ENCODE data around the gene SLC25A40. TPM values are rescaled to one million over a fixed set of nuclear protein-coding genes. Genes with fewer than 3 reads are reported as not detected.
A peak's percentile ranks its signal among the peaks of the same experiment; 100 is the strongest.

Gene SLC25A40
- polyA plus RNA-seq, 1 of the 3 experiments (the other 2 are of a cell fraction), result 5.5 TPM

DNA sequence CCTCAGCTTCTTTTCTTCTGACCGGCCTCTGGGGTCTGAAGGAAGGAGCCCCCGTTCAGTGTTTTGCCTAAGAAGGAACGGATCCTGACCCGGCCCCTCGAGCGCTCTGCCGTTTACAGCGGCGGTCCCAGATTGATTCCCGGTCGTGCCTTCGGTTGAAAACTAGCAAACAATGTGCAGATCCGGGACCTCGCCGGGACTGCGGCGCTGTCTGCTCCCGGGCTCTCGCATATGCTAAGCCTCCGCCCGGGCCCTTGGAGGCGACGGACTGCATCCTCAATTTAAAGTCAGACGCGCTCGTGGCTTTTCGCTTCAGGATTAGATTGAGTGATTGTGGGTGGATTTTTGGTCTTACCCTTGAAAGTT, 692 bp upstream of the SLC25A40 start (continued):
- TF ChIP-seq, protein P1, sequence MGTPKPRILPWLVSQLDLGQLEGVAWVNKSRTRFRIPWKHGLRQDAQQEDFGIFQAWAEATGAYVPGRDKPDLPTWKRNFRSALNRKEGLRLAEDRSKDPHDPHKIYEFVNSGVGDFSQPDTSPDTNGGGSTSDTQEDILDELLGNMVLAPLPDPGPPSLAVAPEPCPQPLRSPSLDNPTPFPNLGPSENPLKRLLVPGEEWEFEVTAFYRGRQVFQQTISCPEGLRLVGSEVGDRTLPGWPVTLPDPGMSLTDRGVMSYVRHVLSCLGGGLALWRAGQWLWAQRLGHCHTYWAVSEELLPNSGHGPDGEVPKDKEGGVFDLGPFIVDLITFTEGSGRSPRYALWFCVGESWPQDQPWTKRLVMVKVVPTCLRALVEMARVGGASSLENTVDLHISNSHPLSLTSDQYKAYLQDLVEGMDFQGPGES (IDR thresholded peaks at IDR 0.05; ENCODE audit: low read depth, low read length), result no peak
- TF ChIP-seq FOSL2 (IDR thresholded peaks at IDR 0.05; ENCODE audit: borderline replicate concordance, low read depth) (no peak), RCOR1 (IDR thresholded peaks at IDR 0.05; ENCODE audit: low read length) (peak; percentile 12; the same call in 1 of the 2 replicates), SMC3 (IDR thresholded peaks at IDR 0.05; ENCODE audit: low read depth, low read length) (no peak), RFX5 (IDR thresholded peaks at IDR 0.05; ENCODE audit: low read length) (no peak), YY1 (IDR thresholded peaks at IDR 0.05; ENCODE audit: low read depth) (no peak), GABPA (IDR thresholded peaks at IDR 0.05; ENCODE audit: low read depth) (peak; percentile 61), GATA2 (CRISPR knock-in tag; IDR thresholded peaks at IDR 0.05) (peak; percentile 26; the same call in 1 of the 2 replicates), SIN3A (IDR thresholded peaks at IDR 0.05; ENCODE audit: borderline replicate concordance, low read depth, low read length) (peak; percentile 90), JUND (IDR thresholded peaks at IDR 0.05) (no peak), CHD2 (IDR thresholded peaks at IDR 0.05; ENCODE audit: low read length, partially characterized antibody) (no peak)

DNA sequence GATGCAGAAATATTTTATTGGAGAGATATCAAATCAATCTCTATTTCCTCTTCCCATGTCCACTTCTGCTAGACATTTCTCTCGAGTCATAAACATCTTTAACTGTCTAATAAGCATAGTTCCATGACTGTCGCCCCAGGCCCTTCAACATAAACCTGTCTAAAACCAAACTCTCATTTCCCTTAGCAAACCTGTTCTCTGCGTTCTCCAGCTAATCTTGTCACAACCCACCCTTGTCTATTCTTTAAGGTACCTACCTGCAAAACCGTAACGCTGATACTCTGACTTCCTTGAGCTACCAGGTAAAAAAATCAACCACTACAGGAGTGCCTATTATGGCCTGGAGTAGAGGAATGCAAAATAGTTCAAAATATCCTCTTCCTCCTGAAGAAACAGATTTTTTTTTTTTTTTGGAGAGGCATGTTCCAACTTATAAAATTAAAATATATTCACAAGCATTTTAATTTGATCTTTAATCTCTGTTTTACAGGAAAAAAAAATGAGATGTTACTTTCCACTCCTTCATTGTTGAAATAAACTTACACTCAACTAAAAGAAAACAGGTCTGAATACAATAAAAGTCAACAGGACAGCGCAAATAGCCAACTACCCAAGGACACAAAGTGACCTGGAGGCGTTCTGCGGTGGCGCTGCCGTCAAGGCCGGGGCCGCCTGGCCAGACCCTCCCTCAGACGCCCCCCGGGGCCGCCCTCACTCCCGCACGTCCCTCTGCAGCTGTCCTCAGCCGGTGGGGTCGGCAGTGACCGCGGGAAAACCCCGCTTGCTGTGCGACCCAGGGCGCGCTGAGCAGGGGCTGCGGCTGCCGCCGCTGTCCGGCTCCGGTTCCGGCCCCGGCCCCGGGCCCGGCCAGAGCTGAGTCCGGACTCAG, 765 bp downstream of the SLC25A40 start:
- ChIA-PET POLR2A (interaction anchor here (1.6 kb wide), 1 partner anchor 59 kb away, joined by 9 read pairs; the partner anchor contains the start of gene ADAM22), CTCF (interaction anchor here (0.6 to 1.7 kb wide), 10 partner anchors 11 to 369 kb away, joined by 3 to 16 read pairs (median 4); no protein-coding TSS in a partner anchor)
- peaks cover 88% of the 10 kb centered on the region for H3K79me2 ChIP-seq (ENCODE audit: insufficient read depth)
- TF ChIP-seq EP300 (IDR thresholded peaks at IDR 0.05; ENCODE audit: borderline replicate concordance in 1 of 2, low read depth in 1 of 2, low read length in 1 of 2), result 0 out of 4 replicates have a peak, but pooled peaks of 1 of the 2 experiments have one; percentile 33
- TF ChIP-seq YY1 (IDR thresholded peaks at IDR 0.05; ENCODE audit: low read depth), result 0 out of 2 replicates have a peak, but pooled peaks have one; percentile 38
- 0 out of 2 replicates have a peak, but pooled peaks have one; percentile 23 for TF ChIP-seq TEAD4 (IDR thresholded peaks at IDR 0.05; ENCODE audit: borderline replicate concordance, insufficient read depth)
- TF ChIP-seq EZH2phosphoT487 (IDR thresholded peaks at IDR 0.05; ENCODE audit: borderline replicate concordance, low read depth), result no peak
- TF ChIP-seq MXI1 (IDR thresholded peaks at IDR 0.05; ENCODE audit: low read depth, low read length), result no peak
- peak overlapping the region; percentile 92 for H3K4me3 ChIP-seq (ENCODE audit: low read depth in 2 of 2, low read length in 1 of 2)
- H3K27ac ChIP-seq (ENCODE audit: low read depth in 2 of 2, low read length in 1 of 2), result peak overlapping the region; percentile 85 to 95
- WGBS (ENCODE audit: low lambda C conversion rate), result 6% methylated on average over 17 of the region's 35 CpGs
- peak; percentile 86 for DNase-seq
- H3K4me1 ChIP-seq (ENCODE audit: control insufficient read depth in 1 of 2, insufficient read depth in 2 of 2, low read depth in 1 of 2, low read length in 1 of 2), result peaks cover 0 to 13% of the 10 kb centered on the region in 2 experiments; a peak in 1 of 4 replicates
- H3K36me3 ChIP-seq (replicated peaks in 1 of 2; ENCODE audit: control insufficient read depth in 1 of 2, insufficient read depth in 2 of 2, low read length in 1 of 2), result peaks cover 14 to 30% of the 10 kb centered on the region in 2 experiments
- no peaks in the 10 kb centered on the region for H3K9me2 ChIP-seq
- H3F3A ChIP-seq (replicated peaks; ENCODE audit: insufficient read depth), result peaks cover 18% of the 10 kb centered on the region
- H3K9me3 ChIP-seq, result peaks cover 3% of the 10 kb centered on the region; the same call in 1 of the 2 replicates
- no peaks in the 10 kb centered on the region for H3K27me3 ChIP-seq (ENCODE audit: insufficient read depth)
- H3K4me2 ChIP-seq, result peak overlapping the region; percentile 74
- H4K20me1 ChIP-seq (ENCODE audit: insufficient read depth), result no peaks in the 10 kb centered on the region
- H3K9ac ChIP-seq, result peak overlapping the region; percentile 83
- peak overlapping the region; percentile 89 for H2AFZ ChIP-seq (ENCODE audit: low read depth)

Data from SK-N-SH (cell line).